SU-DHL-6 (cell line): ENCODE results near the gene GLIPR2.

ENCODE experiments used
- H2AFZ ChIP-seq: fragments of 200-600 bp; sonication (generic); 2 replicates; pipeline ENCODE4 v1.6.1; 2014; ENCODE audit warnings: low read depth, mild to moderate bottlenecking, moderate library complexity, mixed read lengths, antibody characterized with exemption, low read length; ENCODE audit not compliant: severe bottlenecking
- H3F3A ChIP-seq: fragments of 200-600 bp; shearing (Covaris generic); 2 replicates; pipeline ENCODE4 v1.6.0; 2016; ENCODE audit warnings: antibody characterized with exemption, mild to moderate bottlenecking; ENCODE audit not compliant: insufficient read depth
- H3K27ac ChIP-seq: fragments of 200-600 bp; sonication (generic); 2 replicates; pipeline ENCODE4 v1.5.1; 2016; ENCODE audit warnings: low read depth, mild to moderate bottlenecking, low read length, moderate library complexity, mixed read lengths
- H3K27me3 ChIP-seq: fragments of 200-600 bp; sonication (generic), shearing (Covaris generic); 2 replicates; pipeline ENCODE4 v1.6.0; 2014; ENCODE audit warnings: mild to moderate bottlenecking, low read length
- H3K36me3 ChIP-seq: fragments of 200-600 bp; sonication (generic); 2 replicates; pipeline ENCODE4 v1.6.1; 2014; ENCODE audit warnings: mild to moderate bottlenecking, low read length, mixed read lengths
- H3K4me2 ChIP-seq: fragments of 300-600, 200-600 bp; shearing (Covaris generic), sonication (generic); 2 replicates; pipeline ENCODE4 v1.6.0; 2014; ENCODE audit warnings: low read length, low read depth, mild to moderate bottlenecking; ENCODE audit not compliant: poor library complexity, severe bottlenecking
- H3K4me3 ChIP-seq: fragments of 200-600 bp; sonication (generic); 2 replicates; pipeline ENCODE4 v1.5.1; 2014; ENCODE audit warnings: antibody characterized with exemption, low read length, mild to moderate bottlenecking, mixed read lengths; ENCODE audit not compliant: insufficient read depth, poor library complexity, severe bottlenecking
- H3K79me2 ChIP-seq: fragments of 200-600 bp; sonication (generic); 2 replicates; pipeline ENCODE4 v1.6.1; 2014; ENCODE audit warnings: mild to moderate bottlenecking, low read length, moderate library complexity; ENCODE audit not compliant: insufficient read depth
- H3K9ac ChIP-seq: fragments of 200-600 bp; sonication (generic); 2 replicates; pipeline ENCODE4 v1.7.0; 2014; ENCODE audit warnings: mild to moderate bottlenecking, low read length
- H3K9me2 ChIP-seq: fragments of 200-600 bp; sonication (generic); replicated peaks from 2 replicates; pipeline ENCODE4 v1.6.1; 2014; ENCODE audit warnings: low read length; ENCODE audit not compliant: insufficient read depth
- H3K9me3 ChIP-seq: fragments of 200-600 bp; sonication (generic); 2 replicates; pipeline ENCODE4 v1.6.1; 2014; ENCODE audit warnings: low read length, mixed read lengths; ENCODE audit not compliant: insufficient read depth
- H4K20me1 ChIP-seq: fragments of 200-600 bp; sonication (generic); 2 replicates; pipeline ENCODE4 v1.6.1; 2014; ENCODE audit warnings: low read depth, mild to moderate bottlenecking, antibody characterized with exemption, low read length, moderate library complexity, mixed read lengths
- CTCF ChIP-seq: fragments of 200-600 bp; sonication (generic); IDR thresholded peaks from one replicate; pipeline ENCODE4 v1.5.1; 2017; ENCODE audit warnings: antibody characterized with exemption, mild to moderate bottlenecking, low read length, moderate library complexity; ENCODE audit not compliant: insufficient read depth, poor library complexity, severe bottlenecking
- EZH2phosphoT487 ChIP-seq: fragments of 200-600 bp; sonication (generic), shearing (Covaris generic); conservative IDR thresholded peaks from 2 replicates; pipeline ENCODE4 v1.6.1; 2018; ENCODE audit warnings: mild to moderate bottlenecking, antibody characterized with exemption, low read length, moderate library complexity, mixed read lengths

The GLIPR2 gene

GRCh38 chr9:36191686-36192085 lies 55.2 kb downstream of the GLIPR2 start:
- no peaks in the 10 kb centered on the region; the same call in 1 of the 2 replicates for H3K36me3 ChIP-seq
- peak overlapping the region; percentile 79 for H3K4me3 ChIP-seq
- H3K27ac ChIP-seq: peak overlapping the region; percentile 63
- H3K9ac ChIP-seq: peak overlapping the region; percentile 91
- peaks cover 34% of the 10 kb centered on the region for H4K20me1 ChIP-seq
- no peaks in the 10 kb centered on the region for H3K9me3 ChIP-seq
- no peaks in the 10 kb centered on the region for H3K9me2 ChIP-seq
- no peak for TF ChIP-seq CTCF
- no peak for TF ChIP-seq EZH2phosphoT487
- H3K27me3 ChIP-seq: no peaks in the 10 kb centered on the region
- H3K4me2 ChIP-seq: peak overlapping the region; percentile 85
- no peak overlapping the region for H2AFZ ChIP-seq
- H3K79me2 ChIP-seq: peaks cover 55% of the 10 kb centered on the region
- no peaks in the 10 kb centered on the region; the same call in 1 of the 2 replicates for H3F3A ChIP-seq

- no peak overlapping the region for H2AFZ ChIP-seq
- H3K9ac ChIP-seq: peak overlapping the region; percentile 91
- peaks cover 3% of the 10 kb centered on the region; the same call in 1 of the 2 replicates for H3K36me3 ChIP-seq
- peaks cover 39% of the 10 kb centered on the region for H4K20me1 ChIP-seq
- TF ChIP-seq CTCF (no peak), EZH2phosphoT487 (no peak)
- no peaks in the 10 kb centered on the region; the same call in 1 of the 2 replicates for H3F3A ChIP-seq
- H3K4me3 ChIP-seq: peak overlapping the region; percentile 79
- no peak overlapping the region for H3K27ac ChIP-seq
- H3K4me2 ChIP-seq: peak overlapping the region; percentile 85
- H3K27me3 ChIP-seq: no peaks in the 10 kb centered on the region
- H3K9me2 ChIP-seq: no peaks in the 10 kb centered on the region
- H3K79me2 ChIP-seq: peaks cover 60% of the 10 kb centered on the region
- no peaks in the 10 kb centered on the region for H3K9me3 ChIP-seq
These were observed 55.7 kb downstream of the GLIPR2 start for GRCh38 chr9:36192196-36192595.

DNA sequence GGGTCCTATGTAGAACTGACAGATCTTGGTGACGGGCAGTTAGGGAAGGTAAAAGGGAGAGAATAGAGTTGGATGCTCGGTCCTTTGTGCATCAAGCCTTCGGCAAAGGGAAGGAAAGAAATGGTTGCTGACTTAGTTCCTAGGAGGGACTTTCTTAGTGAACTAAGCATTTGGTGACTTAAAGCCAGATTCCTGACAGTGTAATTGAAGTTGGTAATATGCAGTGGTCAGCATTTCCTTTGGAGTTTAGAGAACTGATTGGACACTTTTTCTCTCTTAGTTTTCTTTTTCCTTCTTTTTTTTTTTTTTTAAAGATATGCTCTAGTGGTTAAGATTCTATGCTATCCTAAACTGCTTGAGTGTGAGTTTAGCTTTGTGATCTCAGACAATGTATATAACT lies 56.5 kb downstream of the GLIPR2 start:
- Histone ChIP-seq H3K9me3 (no peaks in the 10 kb centered on the region), H3K9me2 (no peaks in the 10 kb centered on the region), H3K4me2 (peak overlapping the region; percentile 85), H3K27me3 (no peaks in the 10 kb centered on the region), H3F3A (no peaks in the 10 kb centered on the region; the same call in 1 of the 2 replicates), H3K9ac (peak overlapping the region; percentile 91), H4K20me1 (peaks cover 43% of the 10 kb centered on the region), H3K27ac (no peak overlapping the region), H3K36me3 (peaks cover 9% of the 10 kb centered on the region; the same call in 1 of the 2 replicates), H3K79me2 (peaks cover 69% of the 10 kb centered on the region), H2AFZ (no peak overlapping the region), H3K4me3 (peak overlapping the region; percentile 79)
- no peak for TF ChIP-seq EZH2phosphoT487

GRCh38 chr9:36194326-36195000 lies 57.9 kb downstream of the GLIPR2 start:
- H3K4me2 ChIP-seq: no peak overlapping the region
- peaks cover 69% of the 10 kb centered on the region for H3K79me2 ChIP-seq

More at GRCh38 chr9:36194326-36195000, 57.9 kb downstream of the GLIPR2 start:
- Histone ChIP-seq H3K4me3 (no peak overlapping the region), H3K36me3 (peaks cover 13% of the 10 kb centered on the region; the same call in 1 of the 2 replicates), H3K9ac (no peak overlapping the region), H3K27ac (no peak overlapping the region), H3K9me2 (no peaks in the 10 kb centered on the region), H3F3A (no peaks in the 10 kb centered on the region; the same call in 1 of the 2 replicates), H2AFZ (no peak overlapping the region), H3K9me3 (no peaks in the 10 kb centered on the region), H3K27me3 (no peaks in the 10 kb centered on the region), H4K20me1 (peaks cover 43% of the 10 kb centered on the region)
- TF ChIP-seq CTCF (no peak), EZH2phosphoT487 (no peak)
